ENCODE data around the gene MDFIC. TPM values are rescaled to one million over a fixed set of nuclear protein-coding genes. Genes with fewer than 3 reads are reported as not detected.

MDFIC gene
- total and polyA plus RNA-seq, 4 donors, result 3.2 to 6.6 (median 5.3) TPM

GRCh38 chr7:114922652-114923402, 933 bp downstream of the MDFIC start:
- Histone ChIP-seq H3K4me1 (ENCODE audit: control insufficient read depth in 4 of 4, insufficient read depth in 4 of 4, low read length in 3 of 4) (peaks cover 0 to 11% (median 2%) of the 10 kb centered on the region in 4 donors), H3K9me3 (ENCODE audit: control insufficient read depth in 4 of 4, low read length in 3 of 4) (no peaks in the 10 kb centered on the region), H3K27ac (ENCODE audit: low read depth in 1 of 2, low read length in 2 of 2) (peak overlapping the region; percentile 90 to 94), H3K9ac (ENCODE audit: low read depth in 1 of 2, low read length in 2 of 2) (peak overlapping the region; percentile 64 to 94), H3K36me3 (ENCODE audit: control insufficient read depth in 4 of 4, insufficient read depth in 3 of 4, low read depth in 1 of 4, low read length in 3 of 4) (peaks cover 0 to 1% (median 0%) of the 10 kb centered on the region in 4 donors), H3K27me3 (ENCODE audit: control insufficient read depth in 4 of 4, insufficient read depth in 4 of 4, low read length in 3 of 4) (no peaks in the 10 kb centered on the region), H3K4me3 (ENCODE audit: low read depth in 1 of 3, low read length in 3 of 3) (peak overlapping the region; percentile 70 to 94 (median 89))
- TF ChIP-seq SP1 (IDR thresholded peaks at IDR 0.05), result no peak
- no peak for TF ChIP-seq RXRA (IDR thresholded peaks at IDR 0.05)
- TF ChIP-seq REST (IDR thresholded peaks at IDR 0.05), result peak; percentile 15
- TF ChIP-seq RAD21 (IDR thresholded peaks at IDR 0.05), result peak in 1 of 2 donors; percentile 6
- peak; percentile 36 for DNase-seq (ENCODE audit: low spot score)
- 1% methylated on average over 51 of the region's 51 CpGs for WGBS

GRCh38 chr7:114923403-114923713, 1.5 kb downstream of the MDFIC start:
- 27% methylated on average over 4 of the region's 4 CpGs for WGBS
- H3K9me3 ChIP-seq (ENCODE audit: control insufficient read depth in 4 of 4, low read length in 3 of 4), result no peaks in the 10 kb centered on the region
- peak overlapping the region; percentile 70 to 94 (median 89) for H3K4me3 ChIP-seq (ENCODE audit: low read depth in 1 of 3, low read length in 3 of 3)
- TF ChIP-seq TAF1 (conservative IDR thresholded peaks at IDR 0.05), result no peak
- TF ChIP-seq, protein P1, sequence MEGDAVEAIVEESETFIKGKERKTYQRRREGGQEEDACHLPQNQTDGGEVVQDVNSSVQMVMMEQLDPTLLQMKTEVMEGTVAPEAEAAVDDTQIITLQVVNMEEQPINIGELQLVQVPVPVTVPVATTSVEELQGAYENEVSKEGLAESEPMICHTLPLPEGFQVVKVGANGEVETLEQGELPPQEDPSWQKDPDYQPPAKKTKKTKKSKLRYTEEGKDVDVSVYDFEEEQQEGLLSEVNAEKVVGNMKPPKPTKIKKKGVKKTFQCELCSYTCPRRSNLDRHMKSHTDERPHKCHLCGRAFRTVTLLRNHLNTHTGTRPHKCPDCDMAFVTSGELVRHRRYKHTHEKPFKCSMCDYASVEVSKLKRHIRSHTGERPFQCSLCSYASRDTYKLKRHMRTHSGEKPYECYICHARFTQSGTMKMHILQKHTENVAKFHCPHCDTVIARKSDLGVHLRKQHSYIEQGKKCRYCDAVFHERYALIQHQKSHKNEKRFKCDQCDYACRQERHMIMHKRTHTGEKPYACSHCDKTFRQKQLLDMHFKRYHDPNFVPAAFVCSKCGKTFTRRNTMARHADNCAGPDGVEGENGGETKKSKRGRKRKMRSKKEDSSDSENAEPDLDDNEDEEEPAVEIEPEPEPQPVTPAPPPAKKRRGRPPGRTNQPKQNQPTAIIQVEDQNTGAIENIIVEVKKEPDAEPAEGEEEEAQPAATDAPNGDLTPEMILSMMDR (IDR thresholded peaks at IDR 0.05; ENCODE audit: low read depth, low read length, missing input control), result no peak
- TF ChIP-seq, protein P2, sequence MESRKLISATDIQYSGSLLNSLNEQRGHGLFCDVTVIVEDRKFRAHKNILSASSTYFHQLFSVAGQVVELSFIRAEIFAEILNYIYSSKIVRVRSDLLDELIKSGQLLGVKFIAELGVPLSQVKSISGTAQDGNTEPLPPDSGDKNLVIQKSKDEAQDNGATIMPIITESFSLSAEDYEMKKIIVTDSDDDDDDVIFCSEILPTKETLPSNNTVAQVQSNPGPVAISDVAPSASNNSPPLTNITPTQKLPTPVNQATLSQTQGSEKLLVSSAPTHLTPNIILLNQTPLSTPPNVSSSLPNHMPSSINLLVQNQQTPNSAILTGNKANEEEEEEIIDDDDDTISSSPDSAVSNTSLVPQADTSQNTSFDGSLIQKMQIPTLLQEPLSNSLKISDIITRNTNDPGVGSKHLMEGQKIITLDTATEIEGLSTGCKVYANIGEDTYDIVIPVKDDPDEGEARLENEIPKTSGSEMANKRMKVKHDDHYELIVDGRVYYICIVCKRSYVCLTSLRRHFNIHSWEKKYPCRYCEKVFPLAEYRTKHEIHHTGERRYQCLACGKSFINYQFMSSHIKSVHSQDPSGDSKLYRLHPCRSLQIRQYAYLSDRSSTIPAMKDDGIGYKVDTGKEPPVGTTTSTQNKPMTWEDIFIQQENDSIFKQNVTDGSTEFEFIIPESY (IDR thresholded peaks at IDR 0.05), result no peak
- TF ChIP-seq RAD21 (IDR thresholded peaks at IDR 0.05), result peak in 1 of 2 donors; percentile 14
- no peak for TF ChIP-seq JUND (IDR thresholded peaks at IDR 0.05)
- no peak for TF ChIP-seq YY1 (IDR thresholded peaks at IDR 0.05)
- no peak for TF ChIP-seq EGR1 (IDR thresholded peaks at IDR 0.05; ENCODE audit: low read depth in 2 of 2)
- H3K9ac ChIP-seq (ENCODE audit: low read depth in 1 of 2, low read length in 2 of 2), result peak overlapping the region; percentile 28 to 94
- H3K27me3 ChIP-seq (ENCODE audit: control insufficient read depth in 4 of 4, insufficient read depth in 4 of 4, low read length in 3 of 4), result no peaks in the 10 kb centered on the region
- DNase-seq (ENCODE audit: low spot score), result no peak
- H3K4me1 ChIP-seq (ENCODE audit: control insufficient read depth in 4 of 4, insufficient read depth in 4 of 4, low read length in 3 of 4), result peaks cover 0 to 11% (median 2%) of the 10 kb centered on the region in 4 donors
- peaks cover 0 to 1% (median 0%) of the 10 kb centered on the region in 4 donors for H3K36me3 ChIP-seq (ENCODE audit: control insufficient read depth in 4 of 4, insufficient read depth in 3 of 4, low read depth in 1 of 4, low read length in 3 of 4)
- H3K27ac ChIP-seq (ENCODE audit: low read depth in 1 of 2, low read length in 2 of 2), result peak overlapping the region; percentile 90 to 94

Data from liver (tissue), 9 donors.